Tibial nerve (tissue), 3 donors: ENCODE results near the gene C10orf67.

Experiments used
- CTCF ChIP-seq, 5 experiments: fragments of 200-600 bp in 3 of 5; fragments of 450-650 bp in 2 of 5; sonication (generic) in 3 of 5; IDR thresholded peaks; one replicate each; pipeline ENCODE4 v1.5.1; 2016 to 2019; ENCODE audit warnings: antibody characterized with exemption in 5 of 5, mild to moderate bottlenecking in 3 of 5, moderate library complexity in 2 of 5
- POLR2A ChIP-seq, 2 donors: fragments of 450-650 bp; IDR thresholded peaks; one replicate each; pipeline ENCODE4 v1.6.1; 2017; ENCODE audit warnings: antibody characterized with exemption in 2 of 2, mild to moderate bottlenecking in 2 of 2, moderate library complexity in 2 of 2

GRCh38 chr10:23200586-23200985 lies 144.0 kb downstream of the C10orf67 start:
- no peak for TF ChIP-seq POLR2A (IDR thresholded peaks at IDR 0.05)
- TF ChIP-seq CTCF (IDR thresholded peaks at IDR 0.05), result no peak
